Fibroblast of villous mesenchyme (primary cell): ENCODE data around the gene CTBS. TPM values are rescaled to one million over a fixed set of nuclear protein-coding genes. Genes with fewer than 3 reads are reported as not detected.

Experiments used
- total RNA-seq: library from RNA; depleted of rRNA; stranded (reverse); fragments of >200 nt; gene quantifications from 2 replicates; pipeline ENCODE4 v1.2.3, GENCODE V29; 2012

CTBS gene
- total RNA-seq, 1 donor = 12.1 TPM

Other genes with a start within 250 kb of the CTBS start
- gene DNASE2B, start 176.0 kb downstream of the CTBS start, total RNA-seq = not detected in 2 replicates
- 31.9 and 38.4 TPM in 2 replicates for gene RPF1, start 95.2 kb downstream of the CTBS start, total RNA-seq
- gene SPATA1, start 68.1 kb downstream of the CTBS start, total RNA-seq = 0.43 and 0.97 TPM in 2 replicates
- 17.3 and 20.9 TPM in 2 replicates for gene GNG5, start 67.9 kb downstream of the CTBS start, total RNA-seq
- 13.4 and 13.5 TPM in 2 replicates for gene SSX2IP, start 116.0 kb upstream of the CTBS start, total RNA-seq